Neuron (in vitro differentiated cells): ENCODE data around the gene HGFAC.

Experiments used
- H2AFZ ChIP-seq: one replicate; pipeline ENCODE4 v1.6.1; 2013; ENCODE audit warnings: low read depth, mild to moderate bottlenecking, inconsistent platforms, low read length, moderate library complexity
- H3K27me3 ChIP-seq: one replicate; pipeline ENCODE4 v1.6.1; 2013; ENCODE audit warnings: low read length; ENCODE audit not compliant: insufficient read depth
- H3K36me3 ChIP-seq: one replicate; pipeline ENCODE4 v1.6.1; 2013; ENCODE audit warnings: low read length; ENCODE audit not compliant: insufficient read depth
- H3K4me1 ChIP-seq: one replicate; pipeline ENCODE4 v1.6.1; 2013; ENCODE audit warnings: low read length; ENCODE audit not compliant: insufficient read depth
- H3K4me3 ChIP-seq: 2 replicates; pipeline ENCODE4 v1.5.1; 2013; ENCODE audit warnings: mild to moderate bottlenecking, low read length, moderate library complexity
- H3K9me3 ChIP-seq: one replicate; pipeline ENCODE4 v1.6.1; 2013; ENCODE audit warnings: low read length

The HGFAC gene

GRCh38 chr4:3475713-3476260 lies 34.0 kb downstream of the HGFAC start:
- peaks cover 17% of the 10 kb centered on the region for H3K4me1 ChIP-seq
- H3K27me3 ChIP-seq: peaks cover 2% of the 10 kb centered on the region
- H3K9me3 ChIP-seq: peaks cover 2% of the 10 kb centered on the region
- H2AFZ ChIP-seq: no peak overlapping the region
- no peak overlapping the region for H3K4me3 ChIP-seq
- H3K36me3 ChIP-seq: no peaks in the 10 kb centered on the region

GRCh38 chr4:3476341-3476747 lies 34.6 kb downstream of the HGFAC start:
- Histone ChIP-seq H2AFZ (no peak overlapping the region), H3K4me1 (peaks cover 23% of the 10 kb centered on the region), H3K9me3 (no peaks in the 10 kb centered on the region), H3K27me3 (no peaks in the 10 kb centered on the region), H3K4me3 (no peak overlapping the region), H3K36me3 (no peaks in the 10 kb centered on the region)

- no peak overlapping the region for H2AFZ ChIP-seq
- H3K4me1 ChIP-seq: peaks cover 29% of the 10 kb centered on the region
- no peaks in the 10 kb centered on the region for H3K36me3 ChIP-seq
- H3K27me3 ChIP-seq: no peaks in the 10 kb centered on the region
- H3K4me3 ChIP-seq: no peak overlapping the region
- H3K9me3 ChIP-seq: no peaks in the 10 kb centered on the region
These were observed 35.4 kb downstream of the HGFAC start for GRCh38 chr4:3476936-3477749.

- H3K36me3 ChIP-seq: no peaks in the 10 kb centered on the region
- no peak overlapping the region for H3K4me3 ChIP-seq
- no peaks in the 10 kb centered on the region for H3K27me3 ChIP-seq
- H3K4me1 ChIP-seq: peaks cover 29% of the 10 kb centered on the region
- no peak overlapping the region for H2AFZ ChIP-seq
- H3K9me3 ChIP-seq: no peaks in the 10 kb centered on the region
These were observed 36.1 kb downstream of the HGFAC start for GRCh38 chr4:3477750-3478430.

GRCh38 chr4:3478446-3479357 lies 36.9 kb downstream of the HGFAC start:
- Histone ChIP-seq H3K9me3 (no peaks in the 10 kb centered on the region), H3K4me3 (no peak overlapping the region), H3K4me1 (peaks cover 29% of the 10 kb centered on the region)

GRCh38 chr4:3479358-3480101 lies 37.8 kb downstream of the HGFAC start:
- no peaks in the 10 kb centered on the region for H3K36me3 ChIP-seq
- no peak overlapping the region for H3K4me3 ChIP-seq
- H3K27me3 ChIP-seq: peaks cover under 1% of the 10 kb centered on the region
- H2AFZ ChIP-seq: no peak overlapping the region
- H3K4me1 ChIP-seq: peaks cover 34% of the 10 kb centered on the region
- no peaks in the 10 kb centered on the region for H3K9me3 ChIP-seq

More at GRCh38 chr4:3478446-3479357, 36.9 kb downstream of the HGFAC start:
- Histone ChIP-seq H3K27me3 (no peaks in the 10 kb centered on the region), H2AFZ (no peak overlapping the region), H3K36me3 (no peaks in the 10 kb centered on the region)

GRCh38 chr4:3480528-3481112 lies 38.9 kb downstream of the HGFAC start:
- Histone ChIP-seq H3K4me3 (no peak overlapping the region), H3K9me3 (no peaks in the 10 kb centered on the region), H2AFZ (no peak overlapping the region), H3K36me3 (no peaks in the 10 kb centered on the region), H3K27me3 (peaks cover 4% of the 10 kb centered on the region), H3K4me1 (peaks cover 41% of the 10 kb centered on the region)

- Histone ChIP-seq H3K4me1 (peaks cover 46% of the 10 kb centered on the region), H3K4me3 (no peak overlapping the region), H3K9me3 (no peaks in the 10 kb centered on the region), H3K27me3 (peaks cover 4% of the 10 kb centered on the region), H3K36me3 (no peaks in the 10 kb centered on the region), H2AFZ (no peak overlapping the region)
These were observed 39.4 kb downstream of the HGFAC start for GRCh38 chr4:3481113-3481531.

GRCh38 chr4:3481783-3482393 lies 40.1 kb downstream of the HGFAC start:
- H3K36me3 ChIP-seq: no peaks in the 10 kb centered on the region
- no peaks in the 10 kb centered on the region for H3K9me3 ChIP-seq
- no peak overlapping the region for H3K4me3 ChIP-seq
- H3K27me3 ChIP-seq: peaks cover 4% of the 10 kb centered on the region
- H2AFZ ChIP-seq: no peak overlapping the region
- peaks cover 54% of the 10 kb centered on the region for H3K4me1 ChIP-seq

- Histone ChIP-seq H3K4me1 (peaks cover 57% of the 10 kb centered on the region), H3K27me3 (peaks cover 4% of the 10 kb centered on the region), H3K36me3 (no peaks in the 10 kb centered on the region), H2AFZ (no peak overlapping the region), H3K4me3 (no peak overlapping the region), H3K9me3 (no peaks in the 10 kb centered on the region)
These were observed 40.9 kb downstream of the HGFAC start for GRCh38 chr4:3482707-3483106.

GRCh38 chr4:3483471-3483921 lies 41.7 kb downstream of the HGFAC start:
- Histone ChIP-seq H3K36me3 (no peaks in the 10 kb centered on the region), H2AFZ (no peak overlapping the region), H3K4me3 (no peak overlapping the region), H3K4me1 (peaks cover 49% of the 10 kb centered on the region), H3K9me3 (no peaks in the 10 kb centered on the region), H3K27me3 (peaks cover 4% of the 10 kb centered on the region)
